HG03139 (cell line): ENCODE results near the gene USP47.

Experiments
- ATAC-seq: cut with Tn5 transposase; IDR thresholded peaks from one replicate; pipeline ENCODE4 v1.9.1; 2021; ENCODE audit not compliant: unreplicated experiment

The USP47 gene

DNA sequence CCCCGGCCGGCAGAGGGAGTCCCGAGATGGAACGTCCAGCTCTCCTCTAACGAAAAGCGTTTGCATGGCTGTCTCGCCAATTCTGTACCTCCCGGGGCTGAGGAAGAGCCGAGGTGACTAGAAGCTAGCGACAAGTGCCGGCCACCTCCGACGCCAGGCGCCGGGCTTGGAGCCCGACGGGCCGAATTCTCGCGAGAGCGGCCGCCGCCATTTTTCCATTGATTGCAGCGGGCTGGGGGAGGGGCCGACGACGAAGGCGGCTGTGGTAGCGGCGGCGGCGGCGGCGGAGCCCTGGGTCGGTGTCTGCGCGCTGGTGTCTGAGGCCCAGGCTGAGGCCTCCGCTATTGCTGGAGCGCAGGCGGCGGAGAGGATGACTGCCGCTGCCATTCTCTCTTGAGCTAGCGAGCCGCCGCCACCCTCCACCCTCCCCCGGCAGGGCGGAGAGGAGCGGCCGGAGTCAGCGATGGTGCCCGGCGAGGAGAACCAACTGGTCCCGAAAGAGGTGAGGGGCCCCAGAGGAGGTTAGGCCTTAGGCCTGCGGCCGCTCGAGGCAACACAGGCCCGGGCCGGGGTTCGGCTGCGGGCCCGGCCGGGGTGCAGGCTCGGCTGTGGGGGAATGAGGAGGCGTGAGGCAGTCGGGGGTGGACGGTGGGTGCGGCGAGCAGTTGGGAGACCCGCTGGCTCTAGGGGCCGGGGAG, at the start of gene USP47:
Gene USP47, plus strand, starts transcription at position 250 of the 698 bp plus-strand sequence. Its CDS starts 214 bp downstream, at position 464.
- peak; percentile 68 for ATAC-seq

- no peak for ATAC-seq
Observed at GRCh38 chr11:11793073-11793472, 48.7 kb upstream of the USP47 start.

DNA sequence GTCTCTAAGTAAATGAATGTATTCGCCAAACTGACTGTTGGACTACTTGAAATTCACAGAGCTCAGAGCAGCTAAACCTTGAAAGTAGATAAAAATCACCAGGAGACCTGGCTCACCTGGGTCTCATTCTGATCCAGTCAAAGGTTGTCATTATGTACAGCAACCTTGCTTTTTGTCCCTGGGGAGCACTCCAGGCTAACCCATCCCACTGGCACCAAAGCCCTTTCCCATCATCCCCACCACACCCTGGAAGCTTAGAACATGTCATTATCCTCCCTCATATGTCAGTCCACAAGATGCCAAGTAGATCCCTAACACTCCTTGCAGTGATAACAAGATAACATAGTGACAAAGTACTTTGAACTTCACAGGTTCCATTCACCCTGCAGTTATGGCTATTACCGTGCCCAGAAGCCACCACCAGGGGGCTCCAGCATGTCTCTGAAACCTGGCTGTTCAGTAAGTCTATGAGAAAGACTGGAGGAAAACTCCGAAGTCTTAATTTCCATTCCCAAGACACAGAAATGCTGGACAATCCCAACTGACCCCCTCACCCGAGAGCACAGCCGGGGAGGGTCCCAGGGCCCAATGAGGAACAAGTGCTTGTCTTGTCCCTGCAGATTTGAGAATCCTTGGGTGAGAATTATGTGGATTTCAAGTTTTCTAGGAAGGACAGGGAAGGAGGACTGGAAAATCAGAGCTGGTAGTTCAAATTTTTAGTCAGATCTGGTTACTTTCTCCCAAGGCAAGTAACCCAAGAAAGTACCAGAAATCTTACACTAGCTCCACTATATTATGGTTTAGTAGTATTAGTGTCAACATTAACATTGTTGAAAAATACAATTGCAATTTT, 43.0 kb upstream of the USP47 start:
- no peak for ATAC-seq

DNA sequence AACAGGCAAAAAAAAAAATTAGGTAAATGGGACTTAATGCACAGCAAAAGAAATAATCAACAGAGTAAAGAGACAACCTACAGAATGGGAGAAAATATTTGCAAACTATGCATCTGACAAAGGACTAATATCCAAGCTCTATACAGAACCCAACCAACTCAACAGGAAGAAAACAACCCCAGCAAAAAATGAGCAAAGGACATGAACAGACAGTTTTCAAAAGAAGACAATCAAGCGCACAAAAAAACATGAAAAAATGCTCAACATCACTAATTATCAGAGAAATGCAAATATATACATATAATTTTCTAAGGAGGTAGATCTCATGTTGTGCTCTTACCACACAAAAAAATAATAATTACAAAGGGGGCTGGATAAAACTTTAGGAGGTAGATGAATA, 36.5 kb upstream of the USP47 start:
- no peak for ATAC-seq

- no peak for ATAC-seq
Observed at GRCh38 chr11:11806074-11806473, 35.7 kb upstream of the USP47 start.

GRCh38 chr11:11806586-11806985, 35.2 kb upstream of the USP47 start:
- no peak for ATAC-seq

GRCh38 chr11:11807811-11808782, 33.7 kb upstream of the USP47 start:
- ATAC-seq: no peak

DNA sequence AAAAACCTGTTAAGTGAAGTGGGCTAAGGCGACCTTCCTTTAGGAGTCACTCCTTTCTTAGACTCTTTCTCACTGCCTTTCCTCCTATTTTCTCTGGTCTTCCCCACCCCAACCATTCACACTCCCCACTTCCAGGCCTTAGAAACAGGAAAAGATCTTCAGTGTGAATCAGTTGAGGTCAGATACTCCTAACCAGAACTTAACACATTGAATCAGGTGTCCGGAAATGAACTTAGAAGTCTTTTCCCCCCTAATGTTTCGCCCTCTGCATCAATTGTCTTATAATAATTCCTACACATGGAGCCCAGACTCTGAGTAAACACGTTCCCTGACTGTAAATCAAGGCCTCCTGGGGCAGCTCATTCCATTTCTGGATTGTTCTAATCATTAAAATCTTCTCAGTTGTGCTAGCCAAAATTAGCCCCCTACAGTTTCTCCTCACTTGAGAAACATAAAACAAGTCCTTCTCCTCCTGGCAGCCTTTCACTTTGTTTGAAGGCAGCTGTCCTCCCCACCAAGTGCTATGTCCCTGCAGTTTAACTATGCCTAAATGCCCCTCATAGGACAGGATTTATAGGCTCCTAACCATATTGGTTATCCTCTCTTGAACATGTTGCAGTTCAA, 32.7 kb upstream of the USP47 start:
- no peak for ATAC-seq

- no peak for ATAC-seq
Observed at GRCh38 chr11:11810764-11811726, 30.7 kb upstream of the USP47 start.

- ATAC-seq: no peak
Observed at GRCh38 chr11:11813288-11813962, 28.3 kb upstream of the USP47 start.

GRCh38 chr11:11814614-11815452, 26.9 kb upstream of the USP47 start:
- ATAC-seq: no peak

- no peak for ATAC-seq
Observed at GRCh38 chr11:11816511-11817314, 25.1 kb upstream of the USP47 start.

GRCh38 chr11:11817957-11818356, 23.8 kb upstream of the USP47 start:
- no peak for ATAC-seq

DNA sequence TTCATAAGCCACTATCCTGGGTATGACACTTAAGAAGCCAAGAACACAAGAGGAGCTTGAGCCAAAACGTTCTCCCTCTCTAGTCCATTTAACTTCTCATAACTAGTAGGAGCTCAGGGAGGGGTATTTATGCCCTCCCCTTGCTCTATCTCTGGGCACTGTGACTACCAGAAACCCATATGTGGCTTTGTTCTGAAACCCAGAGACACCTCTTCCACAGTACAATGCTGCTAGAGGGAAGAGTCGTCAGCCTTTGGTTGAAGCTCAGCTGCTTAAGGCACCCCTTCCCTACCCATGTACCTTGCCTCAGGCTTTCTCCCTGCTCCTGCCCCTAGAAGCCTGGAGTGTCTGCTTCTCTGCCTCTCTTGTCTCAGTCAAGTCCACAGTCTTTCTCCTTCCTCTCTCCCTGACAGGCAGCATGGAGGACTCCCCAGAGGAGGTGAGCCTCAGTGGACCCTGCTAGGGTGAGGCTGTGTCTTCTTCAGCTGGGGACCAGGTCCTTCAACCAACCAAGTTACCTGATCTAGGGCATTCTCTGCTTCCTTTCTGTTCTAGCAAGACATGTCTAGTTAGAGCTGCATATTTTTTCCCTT, 23.1 kb upstream of the USP47 start:
- no peak for ATAC-seq

DNA sequence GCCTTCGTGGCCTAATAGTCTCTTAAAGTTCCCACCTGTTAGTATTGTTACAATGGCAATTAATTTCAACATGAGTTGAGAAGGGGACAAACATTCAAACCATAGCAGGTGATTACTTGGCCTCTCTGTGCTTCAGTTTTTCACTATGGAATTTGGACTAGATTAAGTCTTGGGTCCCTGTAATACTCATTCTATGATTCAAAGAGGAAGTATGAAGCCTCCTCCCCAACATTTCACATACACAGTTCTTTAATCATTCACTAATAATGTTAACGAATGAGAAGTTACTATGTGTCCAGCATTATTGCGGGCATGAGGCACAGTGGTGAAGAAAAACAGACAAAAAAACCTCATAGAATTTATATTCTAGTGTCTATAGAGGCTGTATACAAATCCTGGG, 19.9 kb upstream of the USP47 start:
- ATAC-seq: no peak

GRCh38 chr11:11822946-11823345, 18.8 kb upstream of the USP47 start:
- no peak for ATAC-seq

DNA sequence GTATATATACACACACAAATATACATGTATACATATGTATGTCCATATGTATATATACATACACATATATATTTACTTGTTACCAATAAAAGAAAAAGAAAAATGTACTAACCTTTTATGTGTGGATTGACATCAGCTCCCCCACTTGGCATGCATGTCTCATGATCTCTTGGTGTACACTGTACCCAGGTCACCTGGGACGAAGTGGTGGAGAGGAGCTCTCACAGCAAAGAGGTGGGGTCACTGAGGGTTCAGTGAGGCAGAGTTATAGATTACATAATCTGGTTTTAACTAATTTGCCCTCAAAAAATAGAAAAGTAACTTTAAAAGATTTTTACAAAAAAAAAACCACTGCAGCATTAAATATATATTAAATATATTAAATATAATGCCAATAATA, 15.5 kb upstream of the USP47 start:
- ATAC-seq: no peak
